DOHH2 (cell line): ENCODE measurements around the gene MAB21L1.
A peak's percentile ranks its signal among the peaks of the same experiment; 100 is the strongest.

ENCODE experiments used
- H3F3A ChIP-seq: fragments of 200-600 bp; sonication (generic), shearing (Covaris generic); 2 replicates; pipeline ENCODE4 v1.6.0; 2016; ENCODE audit warnings: antibody characterized with exemption, mild to moderate bottlenecking; ENCODE audit not compliant: control insufficient read depth, insufficient read depth
- H3K27ac ChIP-seq: fragments of 200-600 bp; sonication (generic); 2 replicates; pipeline ENCODE4 v1.5.1; 2014; ENCODE audit warnings: low read depth, mild to moderate bottlenecking, low read length, moderate library complexity
- H3K27me3 ChIP-seq: fragments of 200-600 bp; sonication (generic); 2 replicates; pipeline ENCODE4 v1.6.1; 2014; ENCODE audit warnings: mild to moderate bottlenecking, low read length, mixed read lengths; ENCODE audit not compliant: control insufficient read depth
- H3K36me3 ChIP-seq: fragments of 200-600 bp; sonication (generic); 2 replicates; pipeline ENCODE4 v1.6.1; 2014; ENCODE audit warnings: mild to moderate bottlenecking, low read length, moderate library complexity, mixed read lengths; ENCODE audit not compliant: control insufficient read depth
- H3K4me1 ChIP-seq: fragments of 200-600 bp; sonication (generic); 2 replicates; pipeline ENCODE4 v1.6.1; 2014; ENCODE audit warnings: mild to moderate bottlenecking, low read length, mixed read lengths; ENCODE audit not compliant: control insufficient read depth
- H3K4me2 ChIP-seq: fragments of 200-600 bp; sonication (generic); 2 replicates; pipeline ENCODE4 v1.6.0; 2014; ENCODE audit warnings: mild to moderate bottlenecking, low read length, moderate library complexity
- H3K4me3 ChIP-seq: fragments of 200-600 bp; sonication (generic); 2 replicates; pipeline ENCODE4 v1.5.1; 2014; ENCODE audit warnings: mild to moderate bottlenecking, low read length, mixed read lengths
- H3K79me2 ChIP-seq: fragments of 200-600 bp; sonication (generic); 2 replicates; pipeline ENCODE4 v1.6.1; 2014; ENCODE audit warnings: mild to moderate bottlenecking, low read length, mixed read lengths; ENCODE audit not compliant: control insufficient read depth
- H3K9me2 ChIP-seq: fragments of 200-600 bp; sonication (generic); replicated peaks from 2 replicates; pipeline ENCODE4 v1.6.1; 2014; ENCODE audit warnings: mild to moderate bottlenecking, low read length, mixed read lengths; ENCODE audit not compliant: control insufficient read depth
- H3K9me3 ChIP-seq: fragments of 200-600 bp; sonication (generic); 2 replicates; pipeline ENCODE4 v1.6.1; 2014; ENCODE audit warnings: antibody characterized with exemption, low read length, mixed read lengths; ENCODE audit not compliant: control insufficient read depth, insufficient read depth
- H4K20me1 ChIP-seq: fragments of 200-600 bp; sonication (generic); 2 replicates; pipeline ENCODE4 v1.6.0; 2014; ENCODE audit warnings: low read depth, mild to moderate bottlenecking, antibody characterized with exemption, low read length, moderate library complexity; ENCODE audit not compliant: control insufficient read depth, insufficient read depth
- EZH2phosphoT487 ChIP-seq: fragments of 200-600 bp; sonication (generic); IDR thresholded peaks from 2 replicates; pipeline ENCODE4 v1.6.1; 2017; ENCODE audit warnings: borderline replicate concordance, mild to moderate bottlenecking, antibody characterized with exemption, low read length, moderate library complexity, mixed read lengths
- TF ChIP-seq, protein P1 (sequence below): fragments of 200-600 bp; sonication (generic); IDR thresholded peaks from one replicate; pipeline ENCODE4 v1.5.1; 2014; ENCODE audit warnings: antibody characterized with exemption, mild to moderate bottlenecking, low read depth, low read length; ENCODE audit not compliant: poor library complexity, severe bottlenecking

Gene MAB21L1

GRCh38 chr13:35474496-35475211 is 1.8 kb downstream of the MAB21L1 start:
- H3K36me3 ChIP-seq: peaks cover 67% of the 10 kb centered on the region
- peak overlapping the region; percentile 88 for H3K4me3 ChIP-seq
- peaks cover 47% of the 10 kb centered on the region for H3K9me3 ChIP-seq
- H3K9me2 ChIP-seq: no peaks in the 10 kb centered on the region
- H3F3A ChIP-seq: peaks cover 64% of the 10 kb centered on the region
- TF ChIP-seq, protein P1, sequence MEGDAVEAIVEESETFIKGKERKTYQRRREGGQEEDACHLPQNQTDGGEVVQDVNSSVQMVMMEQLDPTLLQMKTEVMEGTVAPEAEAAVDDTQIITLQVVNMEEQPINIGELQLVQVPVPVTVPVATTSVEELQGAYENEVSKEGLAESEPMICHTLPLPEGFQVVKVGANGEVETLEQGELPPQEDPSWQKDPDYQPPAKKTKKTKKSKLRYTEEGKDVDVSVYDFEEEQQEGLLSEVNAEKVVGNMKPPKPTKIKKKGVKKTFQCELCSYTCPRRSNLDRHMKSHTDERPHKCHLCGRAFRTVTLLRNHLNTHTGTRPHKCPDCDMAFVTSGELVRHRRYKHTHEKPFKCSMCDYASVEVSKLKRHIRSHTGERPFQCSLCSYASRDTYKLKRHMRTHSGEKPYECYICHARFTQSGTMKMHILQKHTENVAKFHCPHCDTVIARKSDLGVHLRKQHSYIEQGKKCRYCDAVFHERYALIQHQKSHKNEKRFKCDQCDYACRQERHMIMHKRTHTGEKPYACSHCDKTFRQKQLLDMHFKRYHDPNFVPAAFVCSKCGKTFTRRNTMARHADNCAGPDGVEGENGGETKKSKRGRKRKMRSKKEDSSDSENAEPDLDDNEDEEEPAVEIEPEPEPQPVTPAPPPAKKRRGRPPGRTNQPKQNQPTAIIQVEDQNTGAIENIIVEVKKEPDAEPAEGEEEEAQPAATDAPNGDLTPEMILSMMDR: no peak
- TF ChIP-seq EZH2phosphoT487: no peak
- H4K20me1 ChIP-seq: no peaks in the 10 kb centered on the region
- H3K27me3 ChIP-seq: no peaks in the 10 kb centered on the region
- peak overlapping the region; percentile 90 for H3K4me2 ChIP-seq
- H3K4me1 ChIP-seq: peaks cover 47% of the 10 kb centered on the region
- peaks cover 65% of the 10 kb centered on the region for H3K79me2 ChIP-seq
- H3K27ac ChIP-seq: peak overlapping the region; percentile 96

- Histone ChIP-seq H3K4me2 (peak overlapping the region; percentile 90), H3K36me3 (peaks cover 67% of the 10 kb centered on the region), H3K9me2 (no peaks in the 10 kb centered on the region), H3F3A (peaks cover 55% of the 10 kb centered on the region), H3K4me1 (peaks cover 43% of the 10 kb centered on the region), H3K4me3 (peak overlapping the region; percentile 88), H4K20me1 (no peaks in the 10 kb centered on the region), H3K9me3 (peaks cover 47% of the 10 kb centered on the region), H3K79me2 (peaks cover 58% of the 10 kb centered on the region), H3K27ac (0 out of 2 replicates have a peak overlapping the region, but pooled peaks have one; percentile 96), H3K27me3 (no peaks in the 10 kb centered on the region)
- no peak for TF ChIP-seq EZH2phosphoT487
These were observed 2.7 kb downstream of the MAB21L1 start for GRCh38 chr13:35473802-35474201.

DNA sequence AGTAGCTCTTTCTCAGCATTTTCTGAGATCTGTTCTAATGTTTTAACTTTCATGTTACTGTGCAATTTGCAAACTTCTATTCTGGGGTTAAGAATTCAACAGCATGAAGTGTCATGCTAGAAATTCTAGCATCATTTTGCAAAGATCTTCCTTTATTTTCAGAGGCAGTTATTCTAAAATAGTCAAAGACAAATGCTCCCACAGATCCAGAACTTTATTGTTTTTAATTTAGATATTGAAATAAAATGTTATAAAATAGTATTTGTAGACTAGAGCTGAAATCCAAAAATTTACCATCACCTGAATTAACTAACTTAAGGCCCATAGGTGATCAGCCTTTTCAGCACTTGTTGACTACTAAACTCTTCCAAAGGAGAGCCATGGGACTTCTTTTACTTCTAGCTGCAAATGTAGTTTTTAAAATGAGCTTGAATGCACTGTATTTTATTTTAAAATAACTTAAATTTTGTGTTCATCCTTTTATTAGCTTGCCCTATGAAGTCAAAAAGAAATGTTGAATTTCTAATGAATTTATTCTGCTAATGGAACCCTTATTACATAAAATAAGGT is 3.2 kb downstream of the MAB21L1 start:
- H4K20me1 ChIP-seq: no peaks in the 10 kb centered on the region
- H3F3A ChIP-seq: peaks cover 55% of the 10 kb centered on the region
- H3K4me2 ChIP-seq: peak overlapping the region; percentile 90
- peaks cover 53% of the 10 kb centered on the region for H3K79me2 ChIP-seq
- peaks cover 67% of the 10 kb centered on the region for H3K36me3 ChIP-seq
- peaks cover 47% of the 10 kb centered on the region for H3K9me3 ChIP-seq
- H3K27me3 ChIP-seq: no peaks in the 10 kb centered on the region
- TF ChIP-seq EZH2phosphoT487: no peak
- TF ChIP-seq, protein P1: no peak
- peaks cover 38% of the 10 kb centered on the region for H3K4me1 ChIP-seq
- H3K9me2 ChIP-seq: no peaks in the 10 kb centered on the region
- peak overlapping the region; percentile 88 for H3K4me3 ChIP-seq
- 0 out of 2 replicates have a peak overlapping the region, but pooled peaks have one; percentile 96 for H3K27ac ChIP-seq

DNA sequence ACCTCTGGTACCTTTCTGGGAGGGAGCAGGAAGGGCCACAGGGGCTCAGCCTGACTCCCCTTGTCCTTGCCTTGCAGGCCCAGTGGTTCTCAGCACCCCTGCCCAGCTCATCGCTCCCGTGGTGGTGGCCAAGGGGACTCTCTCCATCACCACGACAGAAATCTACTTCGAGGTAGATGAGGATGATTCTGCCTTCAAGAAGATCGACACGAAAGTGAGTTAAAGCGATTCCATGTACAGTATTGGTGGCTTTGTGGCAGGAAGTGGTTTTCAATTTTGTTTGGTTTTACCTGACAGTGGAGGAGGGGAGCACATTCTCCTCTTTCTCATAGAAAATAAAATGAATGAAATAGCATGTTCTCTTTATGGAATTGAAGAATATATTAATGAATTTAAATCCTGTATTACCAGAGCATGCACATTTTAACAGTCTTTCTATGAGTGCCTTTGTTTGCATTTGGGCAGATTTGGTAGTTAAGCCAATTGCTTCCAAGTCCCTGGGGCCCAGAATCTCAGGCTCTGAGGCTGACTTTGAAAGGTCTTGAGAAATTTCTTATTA is 4.1 kb downstream of the MAB21L1 start:
- H3K4me1 ChIP-seq: peaks cover 32% of the 10 kb centered on the region
- 0 out of 2 replicates have a peak overlapping the region, but pooled peaks have one; percentile 5 for H3K27ac ChIP-seq
- no peak overlapping the region for H3K4me3 ChIP-seq
- H3K79me2 ChIP-seq: peaks cover 44% of the 10 kb centered on the region
- no peak for TF ChIP-seq EZH2phosphoT487
- TF ChIP-seq, protein P1: no peak
- peak overlapping the region; percentile 6; the same call in 1 of the 2 replicates for H3K4me2 ChIP-seq
- no peaks in the 10 kb centered on the region for H4K20me1 ChIP-seq
- H3F3A ChIP-seq: peaks cover 49% of the 10 kb centered on the region
- peaks cover 47% of the 10 kb centered on the region for H3K9me3 ChIP-seq
- H3K27me3 ChIP-seq: no peaks in the 10 kb centered on the region
- H3K36me3 ChIP-seq: peaks cover 61% of the 10 kb centered on the region
- H3K9me2 ChIP-seq: no peaks in the 10 kb centered on the region
